ENCODE data around the gene NAT10.

The NAT10 gene

DNA sequence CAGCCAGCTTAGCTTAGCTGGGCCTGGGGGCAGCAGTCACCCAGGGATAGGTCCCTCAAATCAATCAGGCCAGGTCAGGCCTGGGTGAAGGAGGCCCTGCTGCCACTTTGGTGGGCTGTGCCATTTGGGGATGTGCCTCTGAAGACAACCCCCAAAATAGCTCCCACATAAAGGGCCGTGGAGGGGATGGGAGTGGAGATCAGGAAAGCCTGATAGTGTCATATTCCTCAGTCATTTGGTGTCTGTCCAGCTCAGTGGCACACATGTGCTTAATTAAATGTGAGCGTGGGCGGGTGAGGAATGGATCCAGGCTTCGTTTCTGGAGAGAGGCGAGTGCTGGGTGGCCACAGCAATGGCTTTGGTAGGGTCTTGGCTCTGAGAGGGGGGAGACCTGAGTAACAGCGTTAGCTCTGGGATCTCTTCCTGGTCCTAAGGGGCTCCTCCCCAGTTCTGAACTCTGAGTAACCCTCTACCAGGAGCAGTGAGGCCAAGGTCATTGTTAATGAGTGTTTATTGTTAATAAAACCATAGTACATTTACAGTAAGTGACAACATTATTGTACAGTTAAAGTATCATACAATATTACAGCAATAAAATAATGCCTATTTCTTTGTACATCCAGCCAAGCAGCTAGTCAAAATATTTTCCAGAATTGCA lies 45.2 kb downstream of the NAT10 start:
- no peak for FAIRE-seq

DNA sequence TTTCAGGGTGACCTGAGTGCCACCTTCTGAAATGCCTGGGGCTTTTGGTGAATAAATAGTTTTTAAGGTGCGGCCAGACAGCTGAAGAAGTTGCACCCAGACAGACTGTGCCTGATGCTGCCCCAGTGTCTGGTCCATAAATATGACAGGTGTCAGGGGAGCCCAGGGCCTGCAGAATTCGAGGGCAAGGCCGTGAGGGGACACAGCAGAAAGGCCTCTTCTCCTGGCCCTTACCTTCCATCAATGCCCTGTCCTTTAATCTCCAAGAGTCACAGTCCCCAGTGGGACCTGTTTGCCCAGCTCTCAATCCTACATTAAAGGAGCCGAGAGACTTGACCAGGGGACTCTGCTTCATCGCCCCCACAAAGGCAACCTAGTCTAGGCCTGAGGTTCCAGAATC lies 45.7 kb downstream of the NAT10 start:
- FAIRE-seq, result no peak

DNA sequence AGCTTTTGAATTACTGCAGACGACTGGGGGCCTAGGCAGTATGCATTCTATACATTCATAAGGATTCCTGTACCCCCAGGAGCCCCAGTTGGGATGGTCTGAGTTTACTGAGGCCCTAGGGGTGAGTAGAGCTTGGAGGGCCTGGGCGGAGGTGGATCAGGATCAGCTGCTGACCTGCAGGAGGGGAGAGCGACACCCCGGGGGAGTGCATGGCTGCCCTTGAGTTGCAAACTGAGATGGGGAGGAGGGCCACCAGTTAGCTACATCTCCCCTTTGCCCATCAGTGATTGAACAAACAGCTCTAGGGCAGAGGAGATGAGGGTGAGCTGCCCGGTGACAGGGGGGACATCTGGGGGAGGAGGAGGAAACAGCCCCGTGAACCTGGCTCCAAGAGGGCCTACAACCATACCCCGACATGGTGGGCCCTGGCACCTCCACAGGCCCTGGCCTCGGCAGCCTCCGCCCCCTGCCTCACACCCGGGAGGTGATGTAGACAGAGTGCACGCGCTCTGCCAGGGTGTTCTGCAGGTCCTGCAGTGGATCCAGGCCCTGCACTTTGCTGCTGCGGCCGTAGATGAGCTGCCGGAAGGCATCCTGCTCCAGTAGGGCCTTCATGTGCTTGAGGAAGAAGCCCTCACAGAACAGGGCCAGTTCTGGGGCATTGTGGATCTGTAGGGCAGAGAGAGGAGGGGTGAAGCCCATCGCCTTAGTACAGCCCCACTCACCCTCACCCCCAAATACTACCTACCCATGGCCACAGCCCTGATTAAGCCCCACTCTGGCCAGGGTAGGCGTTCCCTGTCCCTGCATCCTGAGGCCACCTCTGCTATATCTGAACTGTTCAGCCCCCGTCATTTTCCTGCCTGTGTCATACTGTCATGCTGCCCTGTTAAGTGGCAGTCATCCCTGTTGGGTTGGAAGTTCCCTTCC lies 46.8 kb downstream of the NAT10 start:
- no peak for FAIRE-seq

DNA sequence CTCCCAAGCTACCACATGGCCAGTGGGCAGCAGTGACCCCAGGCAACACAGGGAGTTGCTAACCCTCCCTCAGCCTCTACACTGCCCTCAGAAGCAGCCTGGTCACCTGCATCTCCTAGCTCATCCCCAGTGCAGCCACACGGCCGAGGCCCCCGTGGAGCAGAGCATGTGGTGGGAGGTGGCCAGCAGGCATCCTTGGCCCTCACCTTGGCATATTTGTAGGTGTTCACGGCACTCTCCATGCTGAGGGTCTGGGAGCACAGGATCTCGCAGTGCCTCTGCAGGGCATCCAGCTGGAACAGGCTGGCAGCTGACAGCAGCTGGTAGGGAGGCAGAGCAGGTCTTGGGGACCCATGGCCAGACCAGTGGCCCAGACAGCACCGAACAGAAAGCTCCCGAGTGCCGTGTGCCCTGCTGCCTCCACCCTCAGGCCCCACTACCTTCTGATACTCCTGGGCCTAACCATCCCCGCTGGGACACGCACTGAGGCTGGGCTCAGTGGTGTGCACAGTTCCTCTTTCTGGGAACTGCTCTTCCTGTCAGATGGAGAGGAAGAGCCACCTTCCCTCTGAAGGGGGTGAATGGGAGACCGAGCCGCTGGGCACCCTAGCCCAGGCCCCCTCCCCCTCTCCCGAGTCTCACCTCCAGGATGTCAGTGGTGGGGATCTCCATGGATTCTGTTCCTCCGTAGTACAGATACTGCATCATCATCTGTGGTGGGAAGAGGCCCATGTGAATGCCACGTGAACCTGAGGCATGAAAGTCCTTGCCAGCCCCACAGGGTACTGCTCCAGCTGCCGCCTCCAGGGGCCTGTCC lies 48.8 kb downstream of the NAT10 start:
- FAIRE-seq, result no peak

DNA sequence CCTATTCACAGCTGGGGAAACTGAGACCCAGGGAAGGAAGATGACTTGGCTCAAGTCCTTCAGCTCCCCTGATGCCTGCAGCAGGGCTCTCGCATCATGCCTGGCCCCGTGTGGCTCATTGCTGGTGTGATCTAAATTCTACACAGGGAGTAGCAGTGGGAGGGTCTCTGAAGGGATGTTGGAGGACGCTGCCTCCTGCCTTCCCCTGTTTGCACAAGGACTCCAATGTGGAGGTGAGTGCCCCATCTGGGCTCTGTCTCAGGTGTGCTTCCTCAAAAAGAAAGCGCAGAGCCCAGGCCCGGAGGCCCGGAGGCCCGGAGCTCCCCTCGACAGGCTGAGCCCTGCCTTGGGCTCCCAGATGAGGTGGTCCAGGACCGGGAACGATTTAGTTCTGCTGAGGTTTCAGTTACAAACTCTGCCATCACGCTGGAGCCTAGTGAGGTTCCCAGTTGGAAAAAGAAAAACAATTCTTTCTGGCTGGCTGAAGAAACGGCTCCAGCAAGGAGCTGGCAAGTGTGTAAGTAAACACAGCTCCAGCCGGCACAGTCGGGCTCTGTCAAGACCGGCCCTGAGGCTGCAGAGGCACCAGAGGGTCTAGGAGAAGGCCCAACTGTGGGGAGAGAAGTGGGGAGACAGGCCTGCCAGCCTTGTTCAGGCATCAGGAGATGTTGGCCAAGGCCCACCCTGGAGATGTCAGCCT lies 49.8 kb downstream of the NAT10 start:
- no peak for FAIRE-seq

DNA sequence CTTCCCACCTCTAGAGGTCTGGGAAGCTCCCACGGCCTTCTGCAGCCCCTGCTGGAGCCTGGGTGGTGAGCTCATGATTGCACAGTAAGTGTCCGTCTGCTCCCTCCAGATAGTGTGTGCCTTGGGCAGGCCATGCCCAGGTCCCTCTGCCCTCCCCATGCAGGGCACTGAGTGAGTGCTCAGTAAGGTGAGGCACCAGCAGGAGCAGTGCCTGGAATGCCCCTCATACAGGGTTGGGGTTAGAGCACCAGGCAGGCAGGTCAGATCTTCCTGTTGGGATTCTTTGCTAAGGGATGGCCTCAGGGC lies 50.3 kb downstream of the NAT10 start:
- no peak for FAIRE-seq

DNA sequence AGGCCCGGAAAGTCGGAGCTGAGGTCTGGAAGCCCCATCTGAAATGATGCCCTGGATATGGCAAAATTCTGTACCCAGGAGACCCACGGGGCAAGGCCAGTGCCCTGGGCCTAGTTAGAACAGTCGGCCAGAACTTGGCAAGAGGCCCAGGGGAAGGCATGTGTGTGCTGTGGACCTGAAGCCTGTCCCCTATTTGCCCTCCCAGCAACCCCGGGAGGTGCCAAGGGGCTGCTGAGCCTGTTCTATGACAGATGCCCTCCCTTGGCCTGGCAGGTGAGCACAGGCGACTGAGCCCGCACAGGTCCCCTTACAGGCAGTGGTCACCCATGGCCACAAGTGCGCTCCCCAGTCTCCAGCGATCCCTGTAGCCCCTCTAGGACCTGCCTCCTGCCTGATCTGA lies 51.7 kb downstream of the NAT10 start:
- no peak for FAIRE-seq

DNA sequence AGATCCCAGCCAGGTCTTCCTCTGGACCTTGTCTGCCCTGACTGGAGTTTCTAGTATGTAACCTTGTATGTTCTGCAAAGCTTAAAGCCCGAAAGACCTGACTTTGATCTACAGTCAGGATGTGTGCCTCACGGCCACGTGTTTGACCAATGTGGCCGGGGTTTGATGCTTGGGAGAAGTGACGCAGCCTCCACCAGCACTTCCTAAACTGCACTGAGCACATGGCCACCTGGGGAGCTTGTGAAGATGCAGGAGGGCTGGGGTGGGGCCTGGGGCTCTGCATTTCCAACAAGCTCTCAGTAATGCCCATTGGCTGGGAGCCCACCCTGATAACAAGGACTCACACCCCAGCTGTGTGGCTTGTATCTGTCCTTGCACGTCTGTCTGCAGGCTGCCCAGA lies 53.2 kb downstream of the NAT10 start:
- no peak for FAIRE-seq

DNA sequence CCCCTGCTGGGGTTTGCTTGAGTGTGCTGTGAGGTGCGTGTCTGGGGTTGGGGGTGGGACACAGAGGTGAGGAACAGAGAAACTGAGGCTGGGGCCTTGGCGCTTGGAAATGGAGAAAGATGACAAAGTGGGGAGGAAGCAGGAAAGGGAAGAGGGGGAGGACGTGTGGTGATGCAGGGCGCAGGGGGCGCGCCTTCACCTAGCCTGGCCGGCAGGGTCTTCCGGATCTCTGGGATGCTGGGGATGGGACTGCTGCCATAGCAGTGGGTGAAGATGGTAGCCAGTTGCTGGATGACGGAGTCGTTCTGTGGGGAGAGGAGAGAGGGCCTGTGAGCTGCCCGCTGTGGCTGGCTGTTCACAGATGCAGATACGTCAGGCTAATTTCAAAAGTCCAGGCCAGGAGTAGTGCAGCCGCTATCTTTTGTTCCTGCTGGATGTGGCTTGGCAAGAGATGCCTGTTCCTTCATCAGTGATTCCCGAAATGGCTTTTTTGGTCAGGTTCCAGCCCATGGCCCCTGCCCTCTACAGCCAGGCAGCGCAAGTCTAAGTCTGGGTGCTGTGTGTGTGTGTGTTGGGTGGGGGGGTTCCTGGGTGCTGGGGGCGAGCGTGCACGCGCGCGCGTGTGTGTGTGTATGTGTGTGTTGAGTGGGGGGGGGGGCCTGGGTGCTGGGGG lies 54.8 kb downstream of the NAT10 start:
- no peak for FAIRE-seq

DNA sequence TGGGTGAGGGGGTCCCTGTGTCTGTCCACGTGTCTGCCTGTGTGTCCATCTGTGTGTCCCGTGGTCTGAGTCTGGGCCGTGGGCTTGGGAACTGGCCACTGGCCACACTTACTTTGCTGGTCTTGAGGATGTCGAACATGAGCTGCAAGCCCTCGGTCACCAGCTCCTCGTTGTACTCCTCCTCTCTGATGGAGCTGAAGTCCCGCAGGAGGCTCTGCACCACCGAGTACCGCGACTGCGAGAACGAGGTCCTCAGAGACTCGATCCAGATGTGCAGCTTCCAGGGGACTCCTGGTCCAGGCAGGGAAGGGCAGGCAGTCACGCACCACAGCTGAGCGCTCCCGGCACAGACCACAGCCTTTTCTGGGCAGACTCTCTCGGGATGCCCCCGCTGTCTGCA lies 55.4 kb downstream of the NAT10 start:
- no peak for FAIRE-seq

DNA sequence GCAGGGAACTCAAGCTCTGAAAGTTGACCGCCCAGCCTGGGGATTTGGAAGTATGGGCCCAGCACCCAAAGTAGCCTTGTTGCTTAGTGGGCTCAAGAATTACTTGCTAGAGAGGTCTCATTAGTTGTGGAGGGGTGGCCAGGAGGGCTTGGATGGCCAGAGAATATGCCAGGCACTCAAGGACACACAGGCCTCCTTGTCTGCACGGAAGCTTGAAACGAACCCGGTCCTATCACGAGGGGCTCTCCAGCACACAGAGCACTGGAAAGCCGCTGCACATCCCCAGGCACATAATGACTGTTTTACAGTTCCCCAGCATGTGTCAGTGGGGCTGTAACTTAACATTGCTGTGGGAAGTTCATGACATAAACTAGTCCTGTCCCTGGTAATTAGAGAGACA lies 55.9 kb downstream of the NAT10 start:
- no peak for FAIRE-seq

DNA sequence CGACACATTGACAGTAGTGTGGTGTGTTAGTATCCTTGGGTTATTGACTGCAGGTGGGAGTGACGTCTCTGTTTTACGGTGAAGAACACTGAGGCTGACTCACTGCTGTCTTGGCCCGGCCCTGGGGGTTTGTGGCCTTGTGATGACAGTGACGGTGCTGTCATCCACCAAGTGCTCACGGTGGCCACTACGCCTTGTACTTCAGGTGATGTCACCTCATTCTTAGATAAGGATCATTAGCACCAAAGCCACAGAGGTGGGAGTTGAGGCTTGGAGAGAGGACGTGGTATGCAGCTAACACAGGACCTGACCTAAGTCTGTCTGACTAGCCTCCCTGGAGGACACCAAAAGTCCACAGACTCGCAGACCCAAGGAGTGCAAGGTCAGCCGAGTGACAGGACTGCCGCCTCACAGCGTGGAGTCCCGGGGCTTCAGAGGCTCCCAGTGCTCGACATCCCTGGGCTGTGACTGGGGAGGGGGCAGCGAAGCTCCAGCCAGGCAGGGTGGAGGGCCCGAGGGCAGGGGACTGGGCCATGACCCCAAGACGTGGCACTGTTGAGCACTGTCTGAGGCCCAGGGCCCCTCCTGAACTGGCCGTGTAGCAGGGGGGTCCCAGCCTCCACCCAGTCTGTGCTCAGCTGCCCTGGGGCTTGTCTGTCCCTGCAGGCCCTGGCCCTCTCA lies 56.5 kb downstream of the NAT10 start:
- FAIRE-seq, result no peak

DNA sequence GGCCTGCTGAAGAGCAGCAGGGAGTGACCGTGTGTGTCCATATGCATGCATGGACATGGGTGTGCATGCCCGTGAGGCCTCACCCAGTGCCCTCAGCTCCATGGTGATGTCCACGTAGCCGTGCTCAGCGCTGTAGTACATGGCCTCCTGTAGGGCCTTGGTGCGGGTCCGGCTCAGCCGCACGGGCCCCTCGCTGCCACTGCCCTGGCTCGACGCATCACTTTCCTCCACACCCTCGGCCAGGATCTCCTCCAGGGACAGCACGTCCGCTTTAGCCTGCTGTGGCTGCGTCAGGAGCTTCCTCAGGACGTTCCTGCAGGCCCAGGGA lies 57.0 kb downstream of the NAT10 start:
- no peak for FAIRE-seq

DNA sequence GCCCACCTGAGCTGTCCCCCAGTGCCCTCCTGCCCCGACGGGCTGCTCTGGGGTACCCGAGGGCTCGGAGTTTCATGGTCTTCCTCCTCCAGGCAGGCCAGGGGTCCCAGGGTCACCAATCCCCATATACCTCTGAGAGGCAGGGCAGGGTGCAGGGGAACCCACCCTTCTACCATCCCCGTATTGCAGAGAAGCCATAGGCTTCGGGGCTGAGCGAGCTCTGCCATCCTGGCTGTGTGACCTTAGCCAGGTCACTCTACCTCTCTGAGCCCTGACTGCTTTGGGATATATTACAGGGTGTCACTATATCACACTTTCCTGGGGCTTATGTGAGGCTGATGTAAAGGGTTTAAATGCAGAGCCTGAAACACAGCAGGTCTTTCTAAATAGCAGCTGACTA lies 57.4 kb downstream of the NAT10 start:
- no peak for FAIRE-seq

DNA sequence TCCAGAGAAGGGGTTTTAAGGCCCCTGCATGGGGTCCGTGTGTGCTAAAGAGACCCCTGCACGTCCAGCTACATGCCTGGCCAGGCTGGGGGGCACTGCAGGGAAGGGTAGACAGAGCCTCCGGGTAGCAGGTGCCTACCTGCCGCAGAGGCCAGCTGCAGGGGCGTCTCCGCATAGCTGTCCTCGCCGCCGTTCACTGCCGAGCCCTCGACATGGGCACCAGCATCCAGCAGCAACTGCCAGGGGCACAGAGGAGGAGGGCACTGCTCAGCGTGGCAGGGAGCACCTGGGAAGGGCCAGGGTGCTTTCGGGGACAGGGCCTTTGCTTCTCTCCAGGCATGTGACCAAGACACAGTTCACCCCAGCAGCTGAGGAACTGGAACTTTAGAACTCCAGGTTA lies 59.7 kb downstream of the NAT10 start:
- no peak for FAIRE-seq

DNA sequence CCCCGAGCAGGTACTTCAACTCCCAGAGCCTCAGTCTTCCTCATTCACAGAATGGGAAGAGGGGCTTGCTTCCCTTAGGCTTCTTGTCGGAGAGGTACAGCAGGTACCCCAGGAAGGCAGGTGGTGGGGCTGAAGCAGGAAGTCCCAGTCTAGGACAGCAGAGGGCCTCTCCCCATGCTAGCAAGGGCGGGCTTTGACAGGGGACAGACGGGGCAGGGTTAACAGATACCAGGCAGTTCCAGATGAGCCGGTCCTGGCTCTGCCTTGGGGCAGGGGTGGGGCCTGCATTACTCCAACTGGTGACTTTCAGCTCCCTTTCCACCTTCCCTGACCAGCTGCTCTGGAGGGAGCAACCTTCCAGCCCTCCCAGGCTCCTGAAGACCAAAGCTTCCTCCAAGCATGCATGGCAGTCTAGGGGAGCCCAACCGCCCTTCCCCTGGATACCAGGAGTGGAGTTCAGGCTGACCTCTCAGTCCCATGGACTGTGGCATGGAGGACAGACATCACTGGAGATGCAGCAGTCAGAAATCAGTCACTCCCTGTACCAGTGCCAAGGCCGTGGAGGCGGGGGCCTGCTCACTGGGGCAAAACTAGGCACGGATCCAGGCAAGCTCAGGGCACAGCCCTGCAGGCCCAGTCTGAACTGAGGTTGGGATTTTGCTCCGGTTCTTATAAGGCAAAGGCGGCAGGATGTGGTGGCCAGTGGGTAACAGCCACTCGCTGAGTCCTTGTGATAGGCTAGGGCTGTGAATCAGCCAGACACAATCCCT lies 60.5 kb downstream of the NAT10 start:
- no peak for FAIRE-seq

DNA sequence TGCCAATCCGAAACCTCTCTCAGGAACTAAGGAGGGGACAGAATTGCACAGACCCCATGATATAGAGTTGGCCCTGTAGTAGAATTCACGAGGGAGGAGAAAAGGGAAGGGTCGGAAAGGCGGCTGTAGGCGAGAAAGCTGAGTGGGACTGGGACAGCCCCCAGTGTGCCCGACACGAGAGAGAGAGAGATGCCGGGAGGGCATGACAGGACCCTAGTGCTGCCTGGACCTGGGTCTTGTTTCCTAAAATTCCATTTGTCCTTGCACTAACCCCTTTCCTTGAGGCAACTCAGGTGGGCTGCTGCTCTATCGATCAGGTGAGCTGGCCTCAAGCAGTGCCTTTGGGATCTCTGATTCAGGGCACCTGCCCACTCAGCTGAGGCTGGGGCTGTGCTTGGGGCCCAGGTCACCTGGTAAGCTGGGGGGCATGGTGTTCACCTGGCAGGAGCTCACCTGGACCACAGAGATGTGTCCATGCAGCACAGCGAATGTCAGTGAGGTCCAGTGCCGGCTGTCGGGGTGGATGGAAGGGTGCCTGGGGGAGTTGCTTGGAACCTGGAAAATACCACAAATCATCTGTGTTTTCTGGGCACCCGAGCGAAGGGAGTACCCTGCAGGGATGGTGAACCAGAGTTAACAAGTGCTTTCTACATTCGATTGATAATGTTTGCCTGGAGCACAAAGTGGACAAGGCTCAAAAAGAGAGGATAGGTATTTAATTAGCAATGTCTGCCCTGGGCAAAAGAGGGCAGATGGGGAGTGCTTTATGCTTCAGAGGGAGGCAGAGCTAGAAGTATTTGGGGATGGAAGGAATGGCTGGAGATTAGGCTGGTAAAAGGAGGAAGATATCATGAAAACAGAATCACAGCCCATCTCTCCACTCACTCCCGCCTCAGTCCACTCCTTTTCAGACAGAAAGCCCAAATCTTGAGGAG lies 61.6 kb downstream of the NAT10 start:
- FAIRE-seq, result no peak

DNA sequence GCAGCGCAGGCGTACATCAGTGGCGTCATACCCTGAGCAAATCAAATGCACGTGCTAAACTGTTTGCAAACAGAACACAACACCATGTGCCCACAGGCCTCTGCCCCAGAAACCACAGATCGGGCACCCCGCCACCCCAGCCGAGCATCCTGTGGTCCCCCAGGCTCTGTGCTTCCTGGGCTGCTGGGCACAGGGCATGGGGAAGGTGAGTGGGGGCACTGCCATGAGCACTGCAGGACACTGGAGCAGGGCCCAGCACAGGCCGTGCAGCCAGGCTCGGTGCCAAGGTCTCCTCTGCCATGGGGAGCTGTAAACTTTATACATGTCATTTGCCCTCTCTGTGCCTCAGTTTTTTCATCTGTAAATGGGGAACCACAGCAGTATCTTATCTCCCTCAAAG lies 62.5 kb downstream of the NAT10 start:
- FAIRE-seq, result no peak

DNA sequence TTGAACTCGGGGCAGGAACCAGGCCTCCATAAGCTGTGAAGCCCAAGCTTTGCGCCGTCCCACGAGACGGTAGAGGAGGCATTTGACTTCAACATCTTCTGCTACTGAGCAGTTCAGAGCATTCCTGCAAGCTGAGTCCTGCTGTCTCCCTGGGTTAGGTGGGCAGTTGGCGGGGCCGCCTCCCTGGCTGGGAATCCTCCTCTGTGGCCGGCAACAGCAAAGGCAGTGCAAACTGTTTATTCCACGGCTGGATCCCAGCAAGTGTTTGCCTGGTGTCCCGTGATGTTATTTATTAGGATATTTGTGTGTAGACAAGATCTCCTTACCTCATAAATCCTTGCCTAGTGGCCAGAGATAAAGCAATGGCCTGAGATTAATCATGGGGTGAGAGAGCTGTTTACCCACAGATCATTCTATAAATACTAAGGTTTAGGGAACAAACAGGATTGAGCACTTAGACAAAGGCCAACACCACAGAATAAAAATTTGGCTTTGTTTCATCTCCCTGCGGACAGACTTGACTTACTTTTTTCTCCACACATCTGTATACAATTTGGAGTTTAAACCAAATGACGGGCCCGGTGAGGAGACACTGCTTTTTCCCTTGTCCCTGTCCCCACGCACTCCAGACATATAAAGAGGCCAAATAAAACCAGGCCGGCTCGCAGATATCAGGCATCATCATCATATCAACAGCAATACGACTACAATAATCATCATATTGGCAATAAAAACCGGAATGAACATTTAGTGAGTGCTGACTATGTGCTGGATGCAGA lies 63.4 kb downstream of the NAT10 start:
- FAIRE-seq, result no peak
